ENCODE measurements around the gene EIF2AK2.
A peak's percentile ranks its signal among the peaks of the same experiment; 100 is the strongest.
"Not testable (repeated sequence)": the region's sequence is repeated elsewhere in the genome, so short reads cannot be mapped to it uniquely, and the experiment has no call there.

The EIF2AK2 gene

DNA sequence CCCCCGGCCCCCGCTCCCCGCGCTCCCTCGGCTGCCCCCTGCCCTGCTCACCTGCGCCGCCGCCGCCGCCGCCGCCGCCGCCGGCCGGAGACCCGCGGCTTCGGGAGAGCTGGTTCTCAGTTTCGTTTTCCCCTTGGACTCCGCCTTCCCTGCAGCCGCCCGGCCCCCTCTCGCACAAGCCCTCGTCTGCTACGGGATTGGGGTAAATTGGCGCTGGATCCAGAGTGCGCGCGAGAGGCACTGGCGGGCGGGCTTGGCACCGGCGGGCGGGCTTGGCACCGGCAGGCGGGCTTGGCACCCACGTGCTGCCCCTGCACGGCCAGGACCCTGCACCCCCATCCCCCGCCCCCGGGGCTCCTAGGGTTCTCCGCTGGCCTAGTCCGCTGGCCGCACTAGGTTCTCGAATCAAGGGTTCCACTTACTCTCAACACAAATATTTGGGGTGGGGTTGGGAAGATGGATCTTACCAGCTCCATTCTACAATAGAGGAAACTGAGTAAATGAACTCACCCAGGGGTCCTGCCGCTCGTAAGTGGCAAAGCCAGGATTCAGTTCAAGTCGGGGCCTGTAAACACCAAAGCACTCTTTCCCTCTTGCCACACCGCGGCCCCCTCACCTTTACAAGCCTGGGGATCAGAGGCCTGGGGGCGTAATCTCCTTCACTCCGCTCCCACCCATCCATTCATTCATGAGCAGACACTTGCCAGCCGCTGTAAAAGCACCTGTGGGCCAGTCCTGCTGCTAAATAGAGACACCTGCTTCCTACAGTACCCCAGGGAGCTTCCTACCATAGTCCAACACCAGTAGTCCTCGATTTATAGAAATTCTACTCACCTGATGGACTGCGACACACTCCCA lies at the start of gene EIF2AK2:
Gene EIF2AK2 (minus strand): TSS at position 124 of the 858 bp plus-strand sequence. CDS start 9,174 bp downstream, outside the sequence.
- DNase-seq (ENCODE audit: low spot score) = peak; percentile 76

DNA sequence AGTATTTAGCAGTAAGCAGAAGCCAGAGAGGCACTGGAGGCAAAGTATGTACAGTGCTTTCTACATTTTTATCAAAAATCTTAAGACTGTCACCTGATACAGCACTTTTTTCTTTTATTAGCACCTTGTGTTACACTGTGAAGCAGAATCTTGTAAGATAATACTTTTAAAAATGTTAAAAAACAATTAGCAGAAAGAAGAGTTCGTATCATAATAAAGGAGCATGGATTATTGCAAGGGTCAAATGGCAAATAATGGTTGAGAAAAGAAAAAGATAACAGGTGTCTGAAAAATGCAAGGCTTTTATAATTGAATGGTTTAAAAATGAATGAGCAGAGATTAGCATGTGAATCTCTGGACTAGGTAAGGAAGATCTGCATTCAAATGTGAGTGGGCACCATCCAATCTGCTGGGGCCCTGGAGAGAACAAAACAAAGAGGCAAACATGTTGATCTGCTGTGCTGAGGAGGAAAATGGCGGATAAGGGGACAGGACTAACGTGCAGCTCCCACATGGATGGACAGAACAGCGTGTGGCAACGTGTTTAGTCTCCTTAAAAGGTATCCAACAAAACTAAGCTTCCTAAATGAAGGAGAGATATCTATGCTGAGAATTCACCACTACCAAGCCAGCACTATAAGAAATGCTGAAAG lies 49.0 kb upstream of the EIF2AK2 start:
- no peak for DNase-seq (ENCODE audit: low spot score)

DNA sequence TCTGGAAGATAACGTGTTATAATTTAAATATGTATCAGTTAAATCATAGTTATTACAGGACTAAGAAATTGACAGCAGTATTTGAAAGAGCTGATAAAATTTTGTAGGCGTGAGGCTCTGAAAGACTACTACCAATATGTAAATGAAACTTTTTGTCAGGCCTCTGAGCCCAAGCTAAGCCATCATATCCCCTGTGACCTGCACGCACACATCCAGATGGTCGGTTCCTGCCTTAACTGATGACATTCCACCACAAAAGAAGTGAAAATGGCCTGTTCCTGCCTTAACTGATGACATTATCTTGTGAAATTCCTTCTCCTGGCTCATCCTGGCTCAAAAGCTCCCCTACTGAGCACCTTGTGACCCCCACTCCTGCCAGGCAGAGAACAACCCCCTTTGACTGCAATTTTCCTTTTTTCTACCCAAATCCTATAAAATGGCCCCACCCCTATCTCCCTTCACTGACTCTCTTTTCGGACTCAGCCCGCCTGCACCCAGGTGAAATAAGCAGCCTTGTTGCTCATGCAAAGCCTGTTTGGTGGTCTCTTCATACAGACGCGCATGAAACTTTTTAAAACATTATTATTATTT lies 48.4 kb upstream of the EIF2AK2 start:
- not testable (repeated sequence) for DNase-seq (ENCODE audit: low spot score)

DNA sequence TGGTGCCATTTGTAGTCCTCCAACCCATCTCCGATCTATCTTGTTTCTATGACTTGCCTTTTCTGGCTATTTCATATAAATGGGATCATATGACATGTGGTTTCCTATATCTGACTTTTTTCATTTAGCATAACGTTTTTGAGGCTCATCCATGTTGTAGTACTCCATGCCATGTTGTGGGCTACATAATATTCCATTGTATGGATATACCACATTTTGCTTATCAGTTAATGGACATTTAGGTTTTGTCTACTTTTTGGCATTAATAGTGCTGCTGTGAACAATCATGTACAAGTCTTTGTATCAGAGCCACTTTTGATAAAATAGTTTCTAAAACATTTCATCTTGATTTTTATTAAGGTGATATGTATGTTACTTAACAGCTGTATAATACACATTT lies 46.9 kb upstream of the EIF2AK2 start:
- no peak for DNase-seq (ENCODE audit: low spot score)

DNA sequence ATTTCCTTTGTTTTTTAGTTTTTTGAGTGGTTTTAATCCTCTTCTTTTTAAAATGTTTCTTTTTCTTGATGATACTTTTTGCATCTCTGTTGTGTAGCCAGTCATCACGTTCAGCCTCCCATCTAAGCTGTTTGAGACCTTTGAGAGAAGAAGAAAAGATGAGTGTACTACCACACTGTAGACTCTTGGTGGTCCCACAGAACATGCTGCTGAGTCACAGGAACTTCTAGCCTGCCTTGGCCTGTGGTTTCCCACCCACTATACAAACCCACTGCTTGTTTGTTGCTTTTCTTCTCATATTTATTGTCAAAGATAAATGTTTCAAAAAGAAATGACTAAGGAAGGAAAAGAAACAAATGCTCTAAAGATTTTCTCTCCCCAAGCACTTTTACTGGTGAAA lies 45.0 kb upstream of the EIF2AK2 start:
- DNase-seq (ENCODE audit: low spot score) = no peak

DNA sequence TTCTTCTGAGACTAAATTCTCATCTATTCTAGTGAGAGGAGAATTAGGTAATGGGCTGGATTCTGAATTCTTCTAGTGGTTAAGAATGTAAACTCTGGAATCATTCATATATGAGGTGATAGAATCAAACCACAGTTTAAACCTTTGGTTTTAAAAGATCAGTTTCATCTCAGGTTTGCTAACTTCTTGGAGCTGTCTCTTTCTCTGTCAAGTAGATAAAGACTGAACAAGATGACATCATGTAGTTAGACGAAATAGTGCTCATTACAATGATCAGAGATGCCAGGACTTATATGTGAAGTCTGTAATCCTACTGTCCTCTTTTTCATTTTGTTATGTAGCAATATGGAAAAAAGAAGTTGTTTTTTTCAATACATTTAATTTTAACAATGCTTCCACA lies 44.4 kb upstream of the EIF2AK2 start:
- no peak for DNase-seq (ENCODE audit: low spot score)

DNA sequence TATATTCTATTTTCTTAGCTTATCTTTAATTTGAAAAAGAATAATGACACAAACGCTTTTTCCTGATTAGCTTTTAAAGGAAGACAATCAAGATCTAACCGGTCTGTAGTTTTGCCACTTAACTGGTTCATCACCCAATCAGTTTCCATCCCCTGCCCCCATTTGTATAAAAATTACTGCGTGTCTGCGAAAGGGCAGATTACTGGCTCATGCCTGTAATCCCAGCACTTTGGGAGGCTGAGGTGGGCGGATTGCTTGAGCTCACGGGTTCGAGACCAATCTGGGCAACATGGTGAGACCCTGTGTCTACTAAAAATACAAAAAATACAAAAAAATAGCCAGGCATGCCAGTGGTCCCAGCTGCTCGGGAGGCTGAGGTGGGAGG lies 41.9 kb upstream of the EIF2AK2 start:
- DNase-seq (ENCODE audit: low spot score) = no peak

DNA sequence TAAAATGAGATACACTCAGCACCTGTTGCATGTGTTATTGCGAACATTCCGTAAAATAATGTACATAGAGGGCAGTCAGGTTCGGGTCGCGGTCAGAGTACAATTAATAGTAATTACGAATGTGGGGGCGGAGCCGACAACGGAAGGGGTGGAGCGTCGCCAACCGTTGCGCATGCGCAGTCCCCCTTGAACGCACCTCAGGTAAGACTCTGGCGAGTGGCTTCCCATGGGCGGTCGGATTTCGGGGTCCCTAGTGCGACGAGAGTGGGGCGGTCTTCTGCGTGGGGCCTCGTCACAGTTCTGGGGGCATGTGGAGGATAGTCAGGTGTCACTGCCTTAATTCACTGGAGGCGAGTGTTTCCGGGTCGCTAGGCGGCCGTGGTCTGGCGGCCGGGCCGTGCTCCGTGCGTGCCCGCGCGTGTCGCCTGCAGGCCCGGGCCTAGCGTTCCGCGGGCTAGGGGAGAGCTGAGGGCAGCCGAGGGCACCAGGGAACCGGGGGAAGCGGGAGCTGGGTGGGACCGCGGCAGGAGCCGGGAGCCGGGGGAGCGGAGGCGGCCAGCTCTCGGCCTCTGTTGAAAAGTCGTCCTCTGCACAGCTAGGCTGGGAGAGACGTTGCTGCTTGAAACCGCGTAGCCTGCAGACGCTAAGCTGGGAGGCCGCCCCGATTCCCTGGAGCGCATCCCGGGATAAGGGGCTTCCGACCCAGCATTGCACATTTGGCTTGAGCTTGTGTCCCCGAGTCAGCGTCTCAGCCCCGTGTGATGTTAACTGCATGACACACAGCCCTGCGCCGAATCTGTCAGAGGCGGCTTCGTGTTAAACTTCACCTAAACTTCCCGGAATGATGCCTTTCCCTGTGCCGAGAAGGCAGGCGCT lies 39.8 kb upstream of the EIF2AK2 start, which contains the start of gene CEBPZOS:
Gene CEBPZOS (plus strand): TSS at position 177 of the 876 bp plus-strand sequence. CDS start 3,209 bp downstream, outside the sequence.
- DNase-seq (ENCODE audit: low spot score) = peak; percentile 83

DNA sequence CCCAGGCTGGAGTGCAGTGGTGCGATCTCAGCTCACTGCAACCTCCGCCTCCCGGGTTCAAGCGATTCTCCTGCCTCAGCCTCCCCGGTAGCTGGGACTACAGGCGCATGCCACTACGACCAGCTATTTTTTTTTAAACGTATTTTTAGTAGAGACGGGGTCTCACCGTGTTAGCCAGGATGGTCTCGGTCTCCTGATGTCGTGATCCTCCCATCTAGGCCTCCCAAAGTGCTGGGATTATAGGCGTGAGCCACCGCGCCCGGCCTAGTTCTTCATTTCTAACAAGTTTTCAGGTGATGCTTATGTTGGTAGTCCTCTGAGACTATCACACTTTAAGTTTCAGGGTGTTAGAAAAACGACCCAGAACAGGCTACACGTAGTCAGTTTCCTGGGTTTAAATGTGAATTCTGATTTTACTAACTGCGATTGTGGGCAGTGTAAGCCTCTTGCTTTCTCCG lies 39.1 kb upstream of the EIF2AK2 start:
- DNase-seq (ENCODE audit: low spot score) = not testable (repeated sequence)

DNA sequence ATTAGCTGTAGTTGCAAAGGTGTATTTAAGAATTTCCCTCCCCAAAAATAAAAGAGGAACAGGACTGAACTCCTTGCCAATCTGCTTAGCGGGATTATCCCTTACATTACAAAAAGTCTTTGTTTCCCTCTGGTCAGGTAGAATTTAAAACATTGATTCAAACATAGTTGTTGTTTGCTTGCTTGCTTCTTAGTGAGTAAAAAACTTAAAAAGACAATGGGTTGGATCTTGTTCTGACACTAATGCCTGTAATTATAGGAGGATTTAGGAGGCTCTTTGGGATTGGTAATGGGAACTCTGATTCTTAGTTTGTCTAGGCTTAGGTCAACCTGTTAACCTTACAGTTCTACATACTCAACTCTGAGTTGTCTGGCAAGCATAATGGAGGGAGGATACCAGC lies 35.8 kb upstream of the EIF2AK2 start:
- DNase-seq (ENCODE audit: low spot score) = no peak

DNA sequence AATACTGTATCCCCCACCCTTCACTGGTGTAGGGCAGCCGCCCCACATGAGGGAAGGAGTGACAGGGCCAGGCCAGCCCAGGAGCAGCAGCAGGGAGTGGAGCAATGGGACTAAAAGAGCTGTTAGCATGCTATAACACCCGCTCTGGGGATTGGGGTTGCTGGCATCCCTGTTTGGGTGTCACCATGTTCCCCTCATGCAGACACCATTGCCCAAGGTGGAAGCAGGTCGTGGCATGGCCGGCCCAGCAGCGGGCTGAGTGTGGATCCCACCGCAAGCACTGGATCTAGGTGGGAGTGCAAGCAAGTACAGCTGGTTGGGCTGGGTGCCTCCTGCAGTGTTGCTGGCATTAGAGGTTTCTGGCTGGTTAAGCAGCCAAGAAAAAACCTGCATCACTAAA lies 35.0 kb upstream of the EIF2AK2 start:
- no peak for DNase-seq (ENCODE audit: low spot score)

DNA sequence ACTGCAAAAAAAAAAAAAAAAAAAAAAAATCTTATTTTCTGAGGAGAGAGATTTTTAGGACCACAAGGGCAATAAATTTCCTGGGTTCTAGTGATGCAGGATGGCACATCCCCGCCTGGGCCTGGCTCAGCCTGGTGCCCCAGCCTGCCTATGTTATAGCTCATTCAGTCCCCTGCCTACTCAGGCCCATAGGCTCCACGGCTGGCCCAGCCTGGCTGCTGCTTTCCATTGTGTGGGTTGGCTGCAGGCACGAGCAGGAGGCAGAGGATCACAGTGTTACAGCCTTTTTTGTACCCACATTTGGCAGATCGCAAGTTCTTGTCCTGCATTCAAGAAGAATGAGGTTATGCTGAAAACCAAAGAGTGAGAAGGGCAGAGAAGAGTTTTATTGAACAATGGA lies 34.5 kb upstream of the EIF2AK2 start:
- no peak for DNase-seq (ENCODE audit: low spot score)

DNA sequence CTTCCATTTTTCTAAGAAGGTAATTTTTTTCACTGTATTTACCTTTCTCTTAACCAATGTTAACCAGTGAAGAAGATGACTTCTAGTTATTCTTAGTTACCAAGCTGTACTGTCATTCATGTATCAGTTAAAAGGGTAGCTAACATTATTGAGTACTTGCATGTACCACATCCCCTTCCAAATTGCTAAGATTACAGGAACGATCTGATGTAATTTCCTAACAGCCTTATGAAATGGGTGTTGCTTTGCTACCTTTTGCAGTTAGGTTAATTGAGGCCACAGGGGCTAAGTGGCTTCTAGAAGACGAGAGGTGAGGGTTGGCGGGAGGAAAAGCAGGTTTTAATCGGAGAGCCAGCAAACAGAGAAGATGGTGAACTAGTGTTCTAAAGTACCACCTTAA lies 33.5 kb upstream of the EIF2AK2 start:
- DNase-seq (ENCODE audit: low spot score) = no peak

DNA sequence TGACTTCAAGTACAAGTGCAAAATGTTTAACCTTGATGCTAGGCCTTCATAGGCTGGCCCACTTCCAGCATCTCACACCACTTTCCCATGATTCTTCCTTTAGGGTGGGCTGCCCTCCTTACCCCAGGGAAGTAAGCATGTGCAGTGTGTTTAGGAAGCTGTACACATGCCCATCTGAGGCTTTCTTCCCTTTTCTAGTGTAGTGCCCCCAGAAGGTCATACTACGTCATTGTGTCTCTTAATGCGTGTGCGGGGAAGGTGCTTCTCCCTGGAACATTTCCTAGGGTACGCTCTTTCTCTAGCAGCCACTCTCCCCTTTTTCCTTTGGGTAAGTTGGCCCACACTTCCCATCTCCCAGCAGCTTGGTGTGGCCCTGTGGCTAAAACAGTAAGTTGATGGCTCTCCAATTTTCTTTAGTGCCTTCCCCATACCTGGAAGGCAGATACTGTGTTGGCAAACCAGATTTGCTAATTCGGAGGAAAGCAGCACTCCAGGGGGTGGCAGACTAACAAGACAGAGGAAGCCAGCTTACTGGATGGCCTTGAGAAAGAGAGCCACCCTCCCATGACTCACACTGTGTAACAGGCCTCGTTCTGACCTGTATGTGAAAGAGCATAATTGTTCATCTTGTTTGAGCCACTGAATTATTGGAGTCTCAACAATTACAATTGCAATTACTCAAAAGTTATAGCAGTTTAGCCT lies 32.8 kb upstream of the EIF2AK2 start:
- DNase-seq (ENCODE audit: low spot score) = no peak

DNA sequence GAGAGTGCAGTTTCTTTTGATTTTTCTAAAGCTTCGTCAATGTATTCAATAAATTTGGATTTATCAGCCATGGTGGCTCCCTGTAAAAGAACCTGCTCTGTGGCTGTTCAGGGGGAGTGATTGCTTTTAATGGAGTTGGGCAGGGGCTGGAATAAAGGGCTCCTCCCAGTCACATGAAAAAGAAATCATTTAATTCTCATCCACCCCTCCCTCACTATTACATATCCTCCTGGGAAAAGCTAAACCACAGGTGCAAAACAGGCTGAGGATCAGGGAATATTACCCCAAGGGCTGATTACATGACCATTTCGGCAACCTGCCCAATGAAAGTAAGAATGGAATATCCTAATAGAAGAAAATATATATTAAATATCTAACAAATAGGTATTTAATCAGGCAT lies 31.8 kb upstream of the EIF2AK2 start, which contains the start of gene SULT6B1:
Gene SULT6B1 (minus strand): TSS at position 101 of the 400 bp plus-strand sequence. CDS start 30 bp downstream, at position 71.
- no peak for DNase-seq (ENCODE audit: low spot score)

DNA sequence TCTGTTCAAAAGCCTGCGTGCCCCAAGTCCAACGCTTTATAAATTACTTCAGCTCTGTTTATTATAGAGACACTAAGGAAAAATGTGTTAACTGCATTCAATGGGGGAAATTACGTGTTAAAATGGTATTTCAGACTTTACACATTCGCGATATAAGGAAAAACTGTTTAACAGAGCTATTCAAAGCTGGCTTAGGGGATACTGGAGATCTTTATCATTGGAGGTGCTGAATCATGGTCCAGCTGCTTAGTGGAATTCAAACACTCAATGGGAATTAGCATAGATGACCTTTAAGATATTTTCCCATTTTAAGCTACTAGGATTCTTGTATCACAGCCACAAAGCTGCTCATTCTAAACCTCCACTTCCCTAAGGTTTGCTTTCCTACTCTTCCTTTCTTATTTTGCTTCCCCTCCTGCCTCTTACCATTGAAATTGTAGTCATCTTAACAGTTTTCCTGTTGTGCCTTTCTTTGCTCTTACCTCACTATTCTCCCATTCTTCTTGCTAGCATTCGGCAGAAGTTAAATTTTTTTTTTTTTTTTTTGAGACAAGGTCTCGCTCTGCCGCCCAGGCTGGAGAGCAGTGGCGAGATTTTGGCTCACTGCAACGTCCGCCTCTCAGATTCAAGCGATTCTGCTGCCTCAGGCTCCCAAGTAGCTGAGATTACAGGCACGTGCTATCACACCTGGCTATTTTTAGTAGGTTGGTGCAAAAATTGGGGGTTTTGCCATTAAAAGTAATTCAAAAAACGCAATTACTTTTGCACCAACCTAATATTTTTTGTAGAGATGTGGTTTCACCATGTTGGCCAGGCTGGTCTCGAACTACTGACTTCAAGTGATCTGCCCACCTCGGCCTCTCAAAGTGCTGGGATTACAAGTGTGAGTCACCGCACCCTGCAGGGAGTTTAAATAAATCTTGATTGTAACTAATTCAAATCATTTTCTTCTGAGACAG lies 25.2 kb upstream of the EIF2AK2 start:
- DNase-seq (ENCODE audit: low spot score) = no peak

DNA sequence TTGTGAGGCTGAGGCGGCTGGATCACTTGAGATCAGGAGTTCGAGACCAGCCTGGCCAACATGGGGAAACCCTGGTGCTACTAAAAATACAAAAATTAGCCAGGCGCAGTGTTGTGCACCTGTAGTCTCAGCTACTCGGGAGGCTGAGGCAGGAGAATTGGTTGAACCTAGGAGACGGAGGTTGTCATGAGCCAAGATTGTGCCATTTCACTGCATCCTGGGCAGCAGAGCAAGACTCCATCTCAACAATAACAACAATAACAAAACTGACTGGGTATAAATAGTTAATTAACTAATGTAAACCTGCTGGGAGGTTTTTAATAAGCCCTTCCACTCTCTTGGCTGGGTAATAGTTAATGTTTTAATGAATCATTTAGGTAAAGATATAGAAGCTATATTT lies 23.9 kb upstream of the EIF2AK2 start:
- DNase-seq (ENCODE audit: low spot score) = no peak

DNA sequence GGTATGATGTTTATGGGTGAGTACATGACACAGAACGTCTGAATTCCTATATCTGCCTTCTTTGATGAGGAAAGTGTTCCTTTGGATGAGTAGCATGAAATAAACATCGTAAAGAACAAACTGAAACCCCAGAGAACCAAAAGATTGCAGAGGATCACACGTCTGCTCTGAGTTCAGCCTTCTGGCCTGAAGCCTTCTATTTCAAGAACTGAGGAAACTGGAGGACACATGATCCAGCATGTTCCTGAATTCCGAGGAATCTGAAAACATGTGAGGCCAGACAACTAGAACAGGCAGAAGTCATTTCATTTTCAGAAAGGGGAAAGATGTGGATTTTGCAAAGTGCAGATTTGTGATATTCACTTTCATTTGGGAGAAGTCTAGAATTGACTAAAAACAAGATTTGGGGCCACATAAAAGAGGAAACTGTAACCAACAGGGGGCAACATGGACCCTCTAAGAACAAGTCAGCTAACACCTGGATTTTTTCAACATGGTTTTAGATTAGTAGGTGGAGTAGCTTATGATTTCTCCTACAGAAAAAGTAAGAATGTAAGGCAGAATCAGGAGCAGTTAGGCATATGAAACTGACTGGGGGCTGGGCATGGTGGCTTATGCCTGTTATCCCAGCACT lies 23.3 kb upstream of the EIF2AK2 start:
- DNase-seq (ENCODE audit: low spot score) = no peak

DNA sequence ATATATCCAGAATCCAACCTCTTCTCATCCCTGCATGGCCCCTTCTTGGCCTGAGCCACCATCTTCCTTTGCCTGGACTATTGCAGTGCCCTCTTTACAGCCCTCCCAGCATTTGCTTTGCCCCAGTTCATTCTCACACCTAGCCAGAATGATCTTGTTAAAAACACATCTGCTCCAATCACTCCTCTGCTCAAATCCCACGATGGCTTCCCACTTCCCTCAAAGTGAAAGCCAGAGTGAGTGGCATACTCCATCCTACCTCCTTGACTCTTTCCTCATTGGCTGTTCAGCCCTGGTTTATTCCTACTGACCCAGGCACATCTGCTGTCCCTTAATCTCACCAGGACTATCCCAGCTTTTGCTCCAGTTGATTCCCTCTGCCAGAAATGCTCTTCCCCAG lies 17.0 kb upstream of the EIF2AK2 start:
- no peak for DNase-seq (ENCODE audit: low spot score)

DNA sequence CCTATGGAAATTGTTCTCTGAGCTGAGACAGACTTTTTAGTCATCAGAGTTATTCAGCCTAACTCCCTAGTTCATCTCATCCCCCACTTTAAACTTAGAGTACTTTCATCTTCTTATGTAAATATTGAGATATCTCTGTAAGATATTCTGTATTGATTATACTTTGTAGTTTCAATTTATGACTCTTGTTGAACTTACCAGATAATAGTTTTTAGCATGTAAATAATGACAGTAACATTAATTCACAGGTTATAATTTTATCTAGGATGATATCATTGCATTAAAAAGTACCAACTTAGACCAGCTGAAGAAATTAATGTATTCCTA lies 14.8 kb upstream of the EIF2AK2 start:
- no peak for DNase-seq (ENCODE audit: low spot score)
